GM12864 (cell line): Measurements from ENCODE around the gene SHISAL1.
A peak's percentile ranks its signal among the peaks of the same experiment; 100 is the strongest.

Source experiments
- DNase-seq: peaks from one replicate; pipeline ENCODE4 v3.0.0-alpha.2; 2011; ENCODE audit warnings: low read depth
- H3K4me3 ChIP-seq: 2 replicates; pipeline ENCODE4 v1.5.1; 2011; ENCODE audit warnings: mild to moderate bottlenecking, low read depth, low read length, control low read depth
- TF ChIP-seq, protein P1 (sequence below): IDR thresholded peaks from 2 replicates; pipeline ENCODE4 v1.5.1; 2011; ENCODE audit warnings: low read depth, mild to moderate bottlenecking, moderate library complexity, low read length, control low read depth, inconsistent platforms; ENCODE audit errors: missing control alignments

The SHISAL1 gene

DNA sequence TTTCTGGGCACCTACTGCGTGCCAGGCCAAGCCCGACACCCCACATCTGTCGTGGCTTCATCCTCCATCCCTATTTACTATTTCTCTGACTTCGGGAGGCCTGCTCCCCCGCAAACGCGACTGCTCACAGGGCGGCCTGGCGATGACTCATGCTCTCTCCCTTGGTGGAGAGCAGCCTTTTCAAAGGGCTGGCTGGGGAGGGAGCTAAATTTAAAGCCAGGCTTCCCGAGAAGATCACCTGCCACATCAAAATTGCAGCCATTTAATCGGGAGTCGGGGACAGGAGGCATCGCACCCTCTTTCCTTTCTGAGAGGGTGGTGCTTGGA is 24.9 kb upstream of the SHISAL1 start:
- no peak for DNase-seq
- TF ChIP-seq, protein P1, sequence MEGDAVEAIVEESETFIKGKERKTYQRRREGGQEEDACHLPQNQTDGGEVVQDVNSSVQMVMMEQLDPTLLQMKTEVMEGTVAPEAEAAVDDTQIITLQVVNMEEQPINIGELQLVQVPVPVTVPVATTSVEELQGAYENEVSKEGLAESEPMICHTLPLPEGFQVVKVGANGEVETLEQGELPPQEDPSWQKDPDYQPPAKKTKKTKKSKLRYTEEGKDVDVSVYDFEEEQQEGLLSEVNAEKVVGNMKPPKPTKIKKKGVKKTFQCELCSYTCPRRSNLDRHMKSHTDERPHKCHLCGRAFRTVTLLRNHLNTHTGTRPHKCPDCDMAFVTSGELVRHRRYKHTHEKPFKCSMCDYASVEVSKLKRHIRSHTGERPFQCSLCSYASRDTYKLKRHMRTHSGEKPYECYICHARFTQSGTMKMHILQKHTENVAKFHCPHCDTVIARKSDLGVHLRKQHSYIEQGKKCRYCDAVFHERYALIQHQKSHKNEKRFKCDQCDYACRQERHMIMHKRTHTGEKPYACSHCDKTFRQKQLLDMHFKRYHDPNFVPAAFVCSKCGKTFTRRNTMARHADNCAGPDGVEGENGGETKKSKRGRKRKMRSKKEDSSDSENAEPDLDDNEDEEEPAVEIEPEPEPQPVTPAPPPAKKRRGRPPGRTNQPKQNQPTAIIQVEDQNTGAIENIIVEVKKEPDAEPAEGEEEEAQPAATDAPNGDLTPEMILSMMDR = no peak
- H3K4me3 ChIP-seq = no peak overlapping the region

DNA sequence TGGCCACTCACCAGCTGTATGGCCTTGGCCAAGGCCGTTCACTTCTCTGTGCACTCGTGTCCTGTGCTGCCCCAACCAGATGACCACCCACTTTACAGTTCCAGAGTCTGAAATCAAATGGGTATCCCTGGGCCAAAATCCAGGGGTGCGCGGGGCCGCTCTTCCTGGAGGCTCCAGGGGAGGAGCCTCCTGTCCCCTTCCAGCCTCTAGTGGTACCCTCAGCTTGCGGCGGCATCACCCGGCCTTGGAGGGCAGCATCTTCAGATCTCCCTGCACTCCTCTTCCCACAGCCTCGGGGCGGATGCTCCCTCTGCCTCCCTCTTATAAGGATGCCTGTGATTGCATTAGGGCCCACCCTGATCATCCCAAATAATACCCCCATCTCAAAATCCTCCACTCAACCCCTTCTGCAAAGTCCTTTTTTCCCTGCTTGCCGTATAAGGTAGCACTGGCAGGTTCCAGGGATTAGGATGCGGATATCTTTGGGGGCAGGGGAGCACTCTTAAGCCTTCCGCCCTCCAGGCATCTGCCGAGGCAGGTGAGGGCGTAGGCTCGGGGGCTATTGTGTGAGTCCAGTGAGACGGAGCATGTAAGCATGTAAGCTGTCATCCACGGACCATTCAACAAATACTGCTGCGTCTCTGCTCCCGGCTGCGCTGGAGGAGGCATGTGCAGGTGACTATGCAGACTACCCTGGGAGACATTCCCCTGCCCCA is 24.4 kb upstream of the SHISAL1 start:
- TF ChIP-seq, protein P1 = no peak
- DNase-seq = no peak
- no peak overlapping the region for H3K4me3 ChIP-seq

DNA sequence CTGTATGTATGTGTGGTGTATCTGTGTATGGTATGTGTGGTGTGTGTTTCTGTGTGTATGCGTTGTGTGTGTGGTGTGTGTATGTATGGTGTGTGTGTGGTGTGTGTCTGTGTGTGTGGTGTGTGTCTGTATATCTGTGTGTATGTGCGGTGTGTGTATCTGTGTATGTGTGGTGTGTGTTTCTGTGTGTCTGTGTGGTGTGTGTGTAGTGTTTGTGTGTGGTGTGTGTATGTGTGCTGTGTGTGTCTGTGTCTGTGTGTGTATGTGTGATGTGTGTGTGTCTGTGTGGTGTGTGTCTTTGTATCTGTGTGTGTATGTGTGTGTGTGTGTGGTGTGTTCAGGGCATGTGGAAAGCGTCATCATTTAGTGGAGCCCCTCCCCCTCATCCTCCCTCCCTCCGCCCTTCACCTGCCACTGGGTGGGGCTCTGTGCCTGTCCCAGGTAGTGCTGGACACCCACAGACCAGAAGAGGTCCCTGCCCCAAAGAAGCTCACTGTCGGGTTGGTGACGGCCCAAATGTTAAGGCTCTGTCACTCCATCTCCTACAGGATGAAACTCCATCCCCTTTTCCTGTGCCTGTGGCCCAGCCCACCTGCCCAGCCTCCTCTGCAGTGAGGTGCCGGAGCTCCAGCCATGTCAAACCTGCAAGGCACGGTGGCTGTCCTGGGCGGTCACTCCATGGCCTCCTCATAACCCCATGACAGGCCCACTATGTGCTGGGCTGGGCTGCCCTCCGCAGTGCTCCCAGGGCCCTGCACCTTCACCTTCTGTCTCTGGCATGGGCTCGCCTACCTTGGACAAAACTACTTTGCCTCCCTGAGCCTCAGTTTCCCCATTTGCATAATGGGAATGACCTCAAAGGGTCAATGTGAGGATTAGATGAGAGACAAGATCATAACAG is 23.4 kb upstream of the SHISAL1 start:
- no peak overlapping the region for H3K4me3 ChIP-seq
- no peak for DNase-seq
- TF ChIP-seq, protein P1 = peak; percentile 12

DNA sequence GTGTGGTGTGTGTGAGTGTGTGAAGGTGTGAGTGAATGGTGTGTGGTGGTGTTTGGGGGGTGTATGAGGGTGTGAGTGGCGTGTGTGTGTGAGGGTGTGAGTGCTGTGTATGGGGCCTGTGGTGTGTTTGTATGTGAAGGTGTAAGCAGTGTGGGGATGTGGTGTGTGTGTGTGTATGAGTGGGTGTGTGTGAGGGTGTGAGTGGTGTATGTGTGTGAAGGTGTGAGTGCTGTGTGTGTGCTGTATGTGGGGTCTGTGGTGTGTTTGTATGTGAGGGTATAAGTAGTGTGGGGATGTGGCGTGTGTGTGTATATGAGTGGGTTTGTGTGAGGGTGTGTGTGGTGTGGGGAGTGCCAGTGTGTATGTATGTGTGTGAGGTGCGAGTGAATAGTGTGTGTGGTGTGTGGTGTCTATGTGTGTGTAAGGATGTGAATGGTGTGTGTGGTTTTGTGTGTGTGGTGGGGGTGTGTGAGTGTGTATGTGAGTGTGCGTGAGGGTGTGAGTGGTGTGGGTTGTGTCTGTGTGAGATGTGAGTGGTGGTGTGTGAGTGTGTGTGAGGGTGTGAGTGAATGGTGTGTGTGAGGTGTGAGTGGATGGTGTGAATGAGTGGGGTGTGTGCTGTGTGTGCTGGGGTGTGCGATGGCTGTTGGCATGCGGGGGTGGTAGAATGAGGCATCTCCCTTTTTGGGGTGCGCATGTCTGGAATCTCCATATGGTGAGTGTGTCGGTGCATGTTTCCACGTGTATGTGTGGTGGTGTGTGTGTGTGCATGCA is 22.5 kb upstream of the SHISAL1 start:
- TF ChIP-seq, protein P1 = no peak
- no peak overlapping the region for H3K4me3 ChIP-seq
- no peak for DNase-seq

DNA sequence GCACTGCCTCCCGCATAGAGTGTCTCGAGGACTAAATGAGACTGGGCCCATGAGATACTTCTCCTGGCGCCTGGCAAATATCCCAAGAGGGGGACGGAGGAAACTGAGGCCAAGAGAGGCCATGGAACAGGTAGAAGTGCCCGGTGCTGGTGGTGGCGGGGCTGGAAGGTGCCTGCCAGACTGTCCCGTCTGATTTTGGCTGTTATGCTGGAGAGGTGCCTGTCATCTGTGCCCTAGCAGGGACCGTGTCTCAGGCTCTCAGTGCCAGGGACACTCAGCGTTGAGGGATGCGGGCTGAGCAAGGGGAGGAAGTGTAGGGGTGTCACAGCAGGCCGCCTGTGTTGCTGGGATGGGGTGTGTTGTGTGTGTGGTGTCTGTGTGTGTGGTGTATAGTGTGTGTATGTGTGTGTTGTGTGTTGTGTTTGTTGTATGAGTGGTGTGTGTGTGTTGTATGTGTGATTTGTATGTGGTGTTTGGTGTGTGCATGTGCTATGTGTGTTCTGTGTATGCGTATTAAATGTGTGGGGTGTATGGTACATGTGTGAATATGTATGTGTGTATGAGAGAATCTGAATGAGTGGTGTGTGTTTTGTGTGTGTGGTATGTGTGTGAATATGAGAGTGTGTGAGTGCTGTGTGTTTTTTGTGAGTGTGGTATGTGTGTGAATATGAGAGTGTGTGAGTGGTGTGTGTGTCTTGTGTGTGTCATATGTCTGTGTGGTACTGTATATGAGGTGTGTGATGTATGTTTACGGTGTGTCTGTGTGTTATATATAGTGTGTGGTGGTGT is 21.3 kb upstream of the SHISAL1 start:
- H3K4me3 ChIP-seq = no peak overlapping the region
- DNase-seq = no peak
- TF ChIP-seq, protein P1 = no peak

DNA sequence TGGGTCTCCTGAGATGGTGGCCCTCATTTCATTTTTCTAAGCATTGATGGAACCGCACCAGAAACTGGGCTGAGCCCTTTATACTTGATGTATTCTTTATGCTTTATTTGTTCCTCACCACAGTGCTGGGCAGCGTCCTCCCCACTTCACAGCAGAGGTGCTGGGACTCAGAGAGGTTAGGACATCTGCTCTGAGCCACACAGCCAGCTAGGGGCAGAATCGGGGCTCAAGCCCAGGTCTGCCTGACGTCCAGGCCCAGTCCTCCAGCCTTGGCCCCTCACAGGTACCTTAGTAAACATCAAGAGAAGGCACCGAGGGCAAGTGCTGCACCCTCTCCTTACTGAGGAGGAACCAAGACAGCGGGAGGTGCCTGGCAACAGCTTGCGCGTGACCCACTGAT is 20.2 kb upstream of the SHISAL1 start:
- no peak overlapping the region for H3K4me3 ChIP-seq
- DNase-seq = no peak
- TF ChIP-seq, protein P1 = no peak
